Neural progenitor cell (in vitro differentiated cells): ENCODE data around the gene PGAP3. TPM values are rescaled to one million over a fixed set of nuclear protein-coding genes. Genes with fewer than 3 reads are reported as not detected.

Source experiments
- DNase-seq: peaks from one replicate; pipeline ENCODE4 v3.0.0-alpha.2; 2016; ENCODE audit warnings: low spot score
- H2AFZ ChIP-seq: fragments of 200-600 bp; sonication (generic); replicated peaks from 2 replicates; pipeline ENCODE4 v1.6.1; 2016; ENCODE audit warnings: antibody characterized with exemption
- H3F3A ChIP-seq: fragments of 200-600 bp; sonication (generic); 2 replicates; pipeline ENCODE4 v1.6.1; 2016; ENCODE audit warnings: antibody characterized with exemption, low read depth
- H3K27ac ChIP-seq: fragments of 200-600 bp; sonication (generic); 2 replicates; pipeline ENCODE4 v1.5.1; 2016; ENCODE audit warnings: mild to moderate bottlenecking
- H3K27me3 ChIP-seq: fragments of 200-600 bp; sonication (generic); 2 replicates; pipeline ENCODE4 v1.6.1; 2016; ENCODE audit warnings: mild to moderate bottlenecking, moderate library complexity
- H3K36me3 ChIP-seq: fragments of 200-600 bp; sonication (generic); 2 replicates; pipeline ENCODE4 v1.5.1; 2016
- H3K4me1 ChIP-seq: fragments of 200-600 bp; sonication (generic); 2 replicates; pipeline ENCODE4 v1.6.1; 2016; ENCODE audit warnings: mixed run types
- H3K4me2 ChIP-seq: fragments of 200-600 bp; sonication (generic); 2 replicates; pipeline ENCODE4 v1.6.1; 2016
- H3K4me3 ChIP-seq: fragments of 200-600 bp; sonication (generic); 2 replicates; pipeline ENCODE4 v1.5.1; 2016
- H3K79me2 ChIP-seq: fragments of 200-600 bp; sonication (generic); 2 replicates; pipeline ENCODE4 v1.6.1; 2016; ENCODE audit warnings: low read depth
- H3K9ac ChIP-seq: fragments of 200-600 bp; sonication (generic); 2 replicates; pipeline ENCODE4 v1.6.1; 2016
- H3K9me3 ChIP-seq: fragments of 200-600 bp; sonication (generic); 2 replicates; pipeline ENCODE4 v1.5.1; 2016; ENCODE audit warnings: low read depth
- H4K20me1 ChIP-seq: fragments of 200-600 bp; sonication (generic); 2 replicates; pipeline ENCODE4 v1.6.1; 2016; ENCODE audit warnings: low read depth
- H3K27ac Mint-ChIP-seq: 3 replicates; pipeline ENCODE4 v1.8.0; 2021; ENCODE audit warnings: mixed read lengths
- H3K27me3 Mint-ChIP-seq: 2 replicates; pipeline ENCODE4 v1.8.0; 2022; ENCODE audit warnings: low read depth, mild to moderate bottlenecking, inconsistent platforms, moderate library complexity, mixed read lengths; ENCODE audit not compliant: insufficient read depth
- H3K36me3 Mint-ChIP-seq: 3 replicates; pipeline ENCODE4 v1.8.0; 2021; ENCODE audit warnings: mixed read lengths
- H3K4me1 Mint-ChIP-seq: 3 replicates; pipeline ENCODE4 v1.8.0; 2021; ENCODE audit warnings: mixed read lengths
- H3K4me3 Mint-ChIP-seq: 3 replicates; pipeline ENCODE4 v1.8.0; 2021; ENCODE audit warnings: mild to moderate bottlenecking, moderate library complexity, mixed read lengths
- H3K9me3 Mint-ChIP-seq: 3 replicates; pipeline ENCODE4 v1.8.0; 2020; ENCODE audit warnings: mixed read lengths
- CTCF ChIP-seq: fragments of 200-600 bp; sonication (generic); IDR thresholded peaks from 2 replicates; pipeline ENCODE4 v1.5.1; 2017; ENCODE audit warnings: antibody characterized with exemption, mild to moderate bottlenecking
- EZH2 ChIP-seq: fragments of 200-600 bp; sonication (generic); IDR thresholded peaks from 2 replicates; pipeline ENCODE4 v1.6.1; 2017; ENCODE audit warnings: antibody characterized with exemption, mild to moderate bottlenecking, moderate library complexity
- EZH2phosphoT487 ChIP-seq: fragments of 200-600 bp; sonication (generic); IDR thresholded peaks from 2 replicates; pipeline ENCODE4 v1.6.1; 2017; ENCODE audit warnings: antibody characterized with exemption
- total RNA-seq: library from RNA; depleted of rRNA; stranded (reverse); fragments of >200 nt; gene quantifications from 2 replicates; pipeline ENCODE4 v1.2.3, GENCODE V29; 2015; ENCODE audit warnings: low replicate concordance

PGAP3 gene
- 6.6 and 26.1 TPM in 2 replicates for total RNA-seq

GRCh38 chr17:39687546-39688474 is at the start of gene PGAP3:
Gene PGAP3 (minus strand): TSS chr17:39688057. CDS start chr17:39688014, 43 bp downstream.
- H3K9ac ChIP-seq, result no peak within 1 kb of the TSS
- no peaks in the 10 kb centered on the region for H3K9me3 ChIP-seq
- peak within 1 kb of the TSS; percentile 96 for H3K4me3 Mint-ChIP-seq
- H4K20me1 ChIP-seq, result no peaks in the 10 kb centered on the region
- DNase-seq, result peak; percentile 94
- H3K4me2 ChIP-seq, result peak within 1 kb of the TSS; percentile 78
- H3K79me2 ChIP-seq, result no peaks in the 10 kb centered on the region
- H3K4me1 ChIP-seq, result peaks cover 17% of the 10 kb centered on the region
- no peaks in the 10 kb centered on the region for H3K9me3 Mint-ChIP-seq
- peaks cover 42% of the 10 kb centered on the region for H3F3A ChIP-seq
- peak within 1 kb of the TSS; percentile 91 for H2AFZ ChIP-seq
- TF ChIP-seq CTCF (no peak), EZH2phosphoT487 (peak; percentile 20), EZH2 (no peak)
- peak within 1 kb of the TSS; percentile 98 for H3K27ac ChIP-seq
- H3K36me3 Mint-ChIP-seq, result peaks cover 2% of the 10 kb centered on the region
- peak within 1 kb of the TSS; percentile 68 for H3K4me3 ChIP-seq
- no peaks in the 10 kb centered on the region for H3K27me3 ChIP-seq
- peak within 1 kb of the TSS; percentile 93 for H3K27ac Mint-ChIP-seq
- H3K4me1 Mint-ChIP-seq, result peaks cover 23% of the 10 kb centered on the region
- peaks cover 6% of the 10 kb centered on the region for H3K27me3 Mint-ChIP-seq
- H3K36me3 ChIP-seq, result no peaks in the 10 kb centered on the region

- H3K4me3 Mint-ChIP-seq, result no peak overlapping the region
- Histone ChIP-seq H3K27ac (no peak overlapping the region), H3K4me3 (peak overlapping the region; percentile 62), H3K4me1 (peaks cover 17% of the 10 kb centered on the region), H4K20me1 (no peaks in the 10 kb centered on the region), H3K4me2 (peak overlapping the region; percentile 99), H3F3A (peaks cover 24% of the 10 kb centered on the region), H3K9me3 (no peaks in the 10 kb centered on the region), H3K79me2 (no peaks in the 10 kb centered on the region), H2AFZ (peak overlapping the region; percentile 100), H3K27me3 (peaks cover 29% of the 10 kb centered on the region), H3K9ac (no peak overlapping the region), H3K36me3 (no peaks in the 10 kb centered on the region)
- no peak for TF ChIP-seq CTCF
- TF ChIP-seq EZH2phosphoT487, result no peak
- no peak for TF ChIP-seq EZH2
- peaks cover 15% of the 10 kb centered on the region for H3K4me1 Mint-ChIP-seq
- H3K27ac Mint-ChIP-seq, result no peak overlapping the region
- no peaks in the 10 kb centered on the region for H3K36me3 Mint-ChIP-seq
- no peaks in the 10 kb centered on the region for H3K9me3 Mint-ChIP-seq
- no peak for DNase-seq
- H3K27me3 Mint-ChIP-seq, result peaks cover 55% of the 10 kb centered on the region
Measured at GRCh38 chr17:39737206-39737759, 49.4 kb upstream of the PGAP3 start.

GRCh38 chr17:39736319-39737165 is 48.7 kb upstream of the PGAP3 start:
- Histone ChIP-seq H3K9ac (no peak overlapping the region), H3K79me2 (no peaks in the 10 kb centered on the region), H3K9me3 (no peaks in the 10 kb centered on the region), H3K27me3 (peaks cover 29% of the 10 kb centered on the region), H2AFZ (no peak overlapping the region), H3K4me2 (no peak overlapping the region), H3K4me3 (no peak overlapping the region), H3K27ac (no peak overlapping the region), H4K20me1 (no peaks in the 10 kb centered on the region), H3F3A (peaks cover 24% of the 10 kb centered on the region), H3K4me1 (peaks cover 17% of the 10 kb centered on the region), H3K36me3 (no peaks in the 10 kb centered on the region)
- Mint-ChIP-seq H3K27ac (no peak overlapping the region), H3K4me1 (peaks cover 15% of the 10 kb centered on the region), H3K36me3 (no peaks in the 10 kb centered on the region), H3K27me3 (peaks cover 50% of the 10 kb centered on the region), H3K9me3 (no peaks in the 10 kb centered on the region), H3K4me3 (no peak overlapping the region)
- no peak for TF ChIP-seq CTCF
- no peak for TF ChIP-seq EZH2
- TF ChIP-seq EZH2phosphoT487, result no peak
- DNase-seq, result no peak
